Lower lobe of right lung (tissue), 2 donors: ENCODE data around the gene STAC3. TPM values are rescaled to one million over a fixed set of nuclear protein-coding genes. Genes with fewer than 3 reads are reported as not detected.

Source experiments
- ATAC-seq, 2 donors: fragments of 200-7000 bp; cut with Tn5 transposase; one replicate each; pipeline ENCODE4 v1.9.1; 2020 to 2022; ENCODE audit warnings: mild to moderate bottlenecking in 2 of 2, moderate library complexity in 2 of 2
- DNase-seq: peaks from one replicate; pipeline ENCODE4 v3.0.0-alpha.2; 2020
- H3K27ac ChIP-seq: fragments of 200-600 bp; one replicate; pipeline ENCODE4 v1.8.0; 2022
- H3K27me3 ChIP-seq: fragments of 200-600 bp; one replicate; pipeline ENCODE4 v1.8.0; 2022; ENCODE audit warnings: low read depth
- H3K36me3 ChIP-seq: fragments of 200-600 bp; one replicate; pipeline ENCODE4 v1.8.0; 2022; ENCODE audit warnings: mild to moderate bottlenecking
- H3K4me1 ChIP-seq: fragments of 200-600 bp; one replicate; pipeline ENCODE4 v1.8.0; 2022
- H3K4me3 ChIP-seq: fragments of 200-600 bp; one replicate; pipeline ENCODE4 v1.8.0; 2022; ENCODE audit warnings: mild to moderate bottlenecking
- H3K9me3 ChIP-seq: fragments of 200-600 bp; one replicate; pipeline ENCODE4 v1.8.0; 2022
- intact Hi-C: fragments of 100-400 bp; cut with DNase I; formaldehyde crosslinking; loops from one replicate; pipeline ENCODE4 v1.11.0; 2022
- total RNA-seq: library from RNA; stranded (reverse); fragmentation: NEBNext Ultra II Directional; extraction: Animal tissue kit (Norgen Biotek cat#: 25700); gene quantifications from one replicate; pipeline ENCODE4 v1.2.1, GENCODE V29; 2021
- TF ChIP-seq, protein P1 (sequence below): fragments of 200-600 bp; IDR thresholded peaks from one replicate; pipeline ENCODE4 v1.8.0; 2022; ENCODE audit warnings: antibody characterized with exemption, mild to moderate bottlenecking
- donor health status: DM: no; HTN: yes; CAD: no; lungs with severe emphysema.

Gene STAC3
- total RNA-seq, 1 donor from 2014 or later = 8.7 TPM

- H3K36me3 ChIP-seq = peaks cover 98% of the 10 kb centered on the region
These were observed 49.8 kb downstream of the STAC3 start for GRCh38 chr12:57201219-57201618.

GRCh38 chr12:57200497-57200896 is 50.5 kb downstream of the STAC3 start:
- no peak for ATAC-seq
- no peaks in the 10 kb centered on the region for H3K27me3 ChIP-seq
- H3K27ac ChIP-seq = no peak overlapping the region
- H3K4me1 ChIP-seq = no peaks in the 10 kb centered on the region
- no peak for DNase-seq
- H3K9me3 ChIP-seq = no peaks in the 10 kb centered on the region
- H3K36me3 ChIP-seq = peaks cover 98% of the 10 kb centered on the region
- intact Hi-C loops = no loop called here
- no peak overlapping the region for H3K4me3 ChIP-seq
- TF ChIP-seq, protein P1, sequence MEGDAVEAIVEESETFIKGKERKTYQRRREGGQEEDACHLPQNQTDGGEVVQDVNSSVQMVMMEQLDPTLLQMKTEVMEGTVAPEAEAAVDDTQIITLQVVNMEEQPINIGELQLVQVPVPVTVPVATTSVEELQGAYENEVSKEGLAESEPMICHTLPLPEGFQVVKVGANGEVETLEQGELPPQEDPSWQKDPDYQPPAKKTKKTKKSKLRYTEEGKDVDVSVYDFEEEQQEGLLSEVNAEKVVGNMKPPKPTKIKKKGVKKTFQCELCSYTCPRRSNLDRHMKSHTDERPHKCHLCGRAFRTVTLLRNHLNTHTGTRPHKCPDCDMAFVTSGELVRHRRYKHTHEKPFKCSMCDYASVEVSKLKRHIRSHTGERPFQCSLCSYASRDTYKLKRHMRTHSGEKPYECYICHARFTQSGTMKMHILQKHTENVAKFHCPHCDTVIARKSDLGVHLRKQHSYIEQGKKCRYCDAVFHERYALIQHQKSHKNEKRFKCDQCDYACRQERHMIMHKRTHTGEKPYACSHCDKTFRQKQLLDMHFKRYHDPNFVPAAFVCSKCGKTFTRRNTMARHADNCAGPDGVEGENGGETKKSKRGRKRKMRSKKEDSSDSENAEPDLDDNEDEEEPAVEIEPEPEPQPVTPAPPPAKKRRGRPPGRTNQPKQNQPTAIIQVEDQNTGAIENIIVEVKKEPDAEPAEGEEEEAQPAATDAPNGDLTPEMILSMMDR = no peak

More at GRCh38 chr12:57201219-57201618, 49.8 kb downstream of the STAC3 start:
- intact Hi-C loops = no loop called here
- Histone ChIP-seq H3K9me3 (no peaks in the 10 kb centered on the region), H3K4me3 (no peak overlapping the region), H3K4me1 (no peaks in the 10 kb centered on the region), H3K27me3 (no peaks in the 10 kb centered on the region), H3K27ac (no peak overlapping the region)
- no peak for ATAC-seq
- no peak for DNase-seq
- TF ChIP-seq, protein P1 = no peak

DNA sequence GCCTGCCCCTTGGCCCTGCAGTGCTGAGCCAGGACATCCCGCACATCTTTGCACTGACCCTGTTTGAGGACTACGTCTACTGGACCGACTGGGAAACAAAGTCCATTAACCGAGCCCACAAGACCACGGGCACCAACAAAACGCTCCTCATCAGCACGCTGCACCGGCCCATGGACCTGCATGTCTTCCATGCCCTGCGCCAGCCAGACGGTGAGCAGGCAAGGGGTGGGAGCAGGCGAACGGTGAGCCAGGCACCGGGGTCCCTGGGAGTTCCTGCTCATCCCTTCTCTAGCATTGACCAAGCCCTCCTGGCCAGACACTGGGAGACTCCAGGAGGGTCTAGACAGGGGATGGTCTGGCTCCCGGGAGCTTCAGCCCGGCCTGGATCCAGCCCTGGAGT is 51.8 kb downstream of the STAC3 start:
- no peak overlapping the region for H3K4me3 ChIP-seq
- H3K36me3 ChIP-seq = peaks cover 98% of the 10 kb centered on the region
- DNase-seq (no peak), ATAC-seq (no peak)
- H3K4me1 ChIP-seq = no peaks in the 10 kb centered on the region
- H3K27me3 ChIP-seq = no peaks in the 10 kb centered on the region
- no peaks in the 10 kb centered on the region for H3K9me3 ChIP-seq
- no peak overlapping the region for H3K27ac ChIP-seq
- TF ChIP-seq, protein P1 = no peak
- intact Hi-C loops = no loop called here

GRCh38 chr12:57198329-57198728 is 52.7 kb downstream of the STAC3 start:
- intact Hi-C loops = no loop called here
- Histone ChIP-seq H3K4me1 (no peaks in the 10 kb centered on the region), H3K9me3 (no peaks in the 10 kb centered on the region), H3K36me3 (peaks cover 98% of the 10 kb centered on the region), H3K27ac (no peak overlapping the region), H3K27me3 (no peaks in the 10 kb centered on the region), H3K4me3 (no peak overlapping the region)
- ATAC-seq (no peak), DNase-seq (no peak)
- TF ChIP-seq, protein P1 = no peak

- Histone ChIP-seq H3K27me3 (no peaks in the 10 kb centered on the region), H3K4me1 (no peaks in the 10 kb centered on the region), H3K27ac (no peak overlapping the region), H3K4me3 (no peak overlapping the region), H3K9me3 (no peaks in the 10 kb centered on the region), H3K36me3 (peaks cover 98% of the 10 kb centered on the region)
- TF ChIP-seq, protein P1 = no peak
- no peak for ATAC-seq
- intact Hi-C loops = no loop called here
- no peak for DNase-seq
These were observed 54.0 kb downstream of the STAC3 start for GRCh38 chr12:57196956-57197355.

DNA sequence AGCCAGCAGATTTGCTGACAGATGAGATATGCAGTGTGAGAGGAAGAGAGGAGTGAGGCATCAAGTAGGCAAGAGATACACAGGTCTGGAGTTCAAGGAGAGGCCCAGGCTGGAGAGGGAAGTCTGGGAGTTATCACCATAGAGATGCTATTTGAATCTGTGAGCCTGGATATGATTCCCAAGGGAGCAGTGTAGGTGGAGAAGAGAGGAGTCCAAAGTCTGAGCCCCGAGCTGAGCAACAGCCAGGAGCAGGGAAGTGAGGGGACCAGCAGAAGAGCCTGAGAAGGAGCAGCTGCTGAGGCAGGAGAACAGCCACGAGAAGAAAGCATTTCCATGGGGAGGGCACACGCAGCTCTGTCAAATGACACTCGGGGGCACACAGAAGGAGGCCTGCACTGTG is 54.5 kb downstream of the STAC3 start:
- no peak for DNase-seq

More for the DNA sequence above, 54.5 kb downstream of the STAC3 start:
- Histone ChIP-seq H3K27me3 (no peaks in the 10 kb centered on the region), H3K4me3 (no peak overlapping the region), H3K27ac (no peak overlapping the region), H3K4me1 (no peaks in the 10 kb centered on the region), H3K36me3 (peaks cover 93% of the 10 kb centered on the region), H3K9me3 (no peaks in the 10 kb centered on the region)
- no peak for ATAC-seq
- TF ChIP-seq, protein P1 = no peak
- intact Hi-C loops = no loop called here
